Left renal cortex interstitium (tissue), 4 donors: ENCODE measurements around the gene SYNGR3. TPM values are rescaled to one million over a fixed set of nuclear protein-coding genes. Genes with fewer than 3 reads are reported as not detected.
A peak's percentile ranks its signal among the peaks of the same experiment; 100 is the strongest.
"Not testable (repeated sequence)": the region's sequence is repeated elsewhere in the genome, so short reads cannot be mapped to it uniquely, and the experiment has no call there.

Experiments used
- DNase-seq, 4 donors: peaks; one replicate each; pipeline ENCODE4 v3.0.0-alpha.2; 2013; ENCODE audit warnings: low read depth in 4 of 4, low spot score in 2 of 4, missing footprints in 1 of 4
- polyA plus RNA-seq, 4 donors: library from polyadenylated mRNA; unstranded; fragments of 120-200 nt; gene quantifications; one replicate each; pipeline ENCODE4 v1.2.1, GENCODE V29; 2013; ENCODE audit not compliant: insufficient read length in 4 of 4

Gene SYNGR3
- polyA plus RNA-seq, 4 donors, result 1.8 to 2.4 (median 1.9) TPM

- no peak for DNase-seq
Measured at GRCh38 chr16:1958715-1959268, 31.0 kb upstream of the SYNGR3 start.

GRCh38 chr16:1959269-1960039 lies 30.3 kb upstream of the SYNGR3 start, which contains the start of gene NDUFB10:
Gene NDUFB10, plus strand, starts transcription at chr16:1959538. Its CDS starts 87 bp downstream, at chr16:1959625.
- DNase-seq, result peak in 3 of 4 donors; percentile 68 to 78 (median 76)

GRCh38 chr16:1960665-1961630 lies 28.8 kb upstream of the SYNGR3 start:
- no peak for DNase-seq

GRCh38 chr16:1961651-1962067 lies 28.1 kb upstream of the SYNGR3 start:
- DNase-seq, result no peak

GRCh38 chr16:1962161-1963153 lies 27.3 kb upstream of the SYNGR3 start:
- DNase-seq, result not testable (repeated sequence)

- DNase-seq, result no peak
Measured at GRCh38 chr16:1963806-1964505, 25.8 kb upstream of the SYNGR3 start.

GRCh38 chr16:1964506-1965395 lies 25.0 kb upstream of the SYNGR3 start, which contains the start of gene RPS2:
Gene RPS2, minus strand, starts transcription at chr16:1964826. Its CDS starts 201 bp downstream, at chr16:1964625.
- peak; percentile 95 to 98 (median 96) for DNase-seq

GRCh38 chr16:1965396-1966001 lies 24.3 kb upstream of the SYNGR3 start:
- DNase-seq, result no peak

- DNase-seq, result no peak
Measured at GRCh38 chr16:1966460-1966859, 23.3 kb upstream of the SYNGR3 start, which contains the start of gene RNF151. Gene RNF151, plus strand, starts transcription at chr16:1966856. Its CDS starts 26 bp downstream, at chr16:1966882.

- DNase-seq, result no peak
Measured at GRCh38 chr16:1968146-1968953, 21.4 kb upstream of the SYNGR3 start.

- DNase-seq, result peak in 3 of 4 donors; percentile 85 to 88 (median 86)
Measured at GRCh38 chr16:1971796-1972489, 17.8 kb upstream of the SYNGR3 start, which contains the start of gene TBL3. Gene TBL3, plus strand, starts transcription at chr16:1972053. Its CDS starts 112 bp downstream, at chr16:1972165.

- DNase-seq, result no peak
Measured at GRCh38 chr16:1972490-1972877, 17.3 kb upstream of the SYNGR3 start.

GRCh38 chr16:1973461-1974156 lies 16.2 kb upstream of the SYNGR3 start:
- DNase-seq, result no peak

GRCh38 chr16:1974157-1975070 lies 15.4 kb upstream of the SYNGR3 start:
- DNase-seq, result no peak
